ENCODE data around the gene CCSER1. TPM values are rescaled to one million over a fixed set of nuclear protein-coding genes. Genes with fewer than 3 reads are reported as not detected.

Gene CCSER1
- total RNA-seq, 2 experiments from 2014 or later: not detected

DNA sequence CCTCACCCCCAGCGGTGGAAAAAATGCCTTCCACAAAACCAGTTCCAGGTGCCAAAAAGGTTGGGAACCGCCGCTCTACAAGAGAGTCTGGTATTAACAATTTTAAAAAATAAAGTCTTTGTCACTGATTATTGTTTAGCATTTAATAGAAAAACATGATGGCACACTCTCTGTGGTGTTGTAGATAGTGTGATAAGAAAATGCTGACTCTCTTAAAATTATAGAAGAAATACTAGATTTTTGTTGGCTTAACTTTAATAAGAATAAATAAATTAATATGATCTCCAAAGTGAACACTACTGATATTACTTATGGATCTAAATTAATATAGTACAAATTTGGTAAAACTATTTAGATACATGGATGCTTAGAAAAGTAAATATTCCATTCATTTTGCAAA is 943.5 kb downstream of the CCSER1 start:
- no peaks in the 10 kb centered on the region for H3K36me3 ChIP-seq (ENCODE audit: insufficient read depth, low read length)
- no peaks in the 10 kb centered on the region for H3K4me1 ChIP-seq (ENCODE audit: insufficient read depth, low read length, poor library complexity, severe bottlenecking)
- H2AFZ ChIP-seq (ENCODE audit: low read length): no peak overlapping the region
- no peaks in the 10 kb centered on the region for H3K9me2 ChIP-seq (ENCODE audit: insufficient read depth, low read length)
- ChIA-PET POLR2A (no interaction called here), CTCF (ENCODE audit: unreplicated experiment) (no interaction called here)
- intact Hi-C loops (cut with micrococcal nuclease; ENCODE audit: unreplicated experiment): no loop called here
- H4K20me1 ChIP-seq (ENCODE audit: insufficient read depth, low read length): no peaks in the 10 kb centered on the region
- H3K9me3 ChIP-seq (ENCODE audit: low read length): no peaks in the 10 kb centered on the region
- BruUV-seq (replicated peaks): no TSS peak
- no peak overlapping the region for H3K4me3 ChIP-seq (ENCODE audit: low read depth, low read length, poor library complexity, severe bottlenecking)
- no peak for DNase-seq (ENCODE audit: low spot score)
- H3K4me2 ChIP-seq (ENCODE audit: low read length): no peak overlapping the region
- no peaks in the 10 kb centered on the region for H3K79me2 ChIP-seq (ENCODE audit: insufficient read depth, low read depth, low read length)
- TF ChIP-seq CTCF (conservative IDR thresholded peaks at IDR 0.05; ENCODE audit: low read length): no peak
- H3K27ac ChIP-seq (ENCODE audit: low read depth, low read length, poor library complexity, severe bottlenecking): no peak overlapping the region

GRCh38 chr4:91076147-91076546 is 949.0 kb downstream of the CCSER1 start:
- BruUV-seq (replicated peaks): no TSS peak
- Histone ChIP-seq H3K36me3 (ENCODE audit: insufficient read depth, low read length) (no peaks in the 10 kb centered on the region), H3K4me2 (ENCODE audit: low read length) (no peak overlapping the region), H3K4me1 (ENCODE audit: insufficient read depth, low read length, poor library complexity, severe bottlenecking) (no peaks in the 10 kb centered on the region), H3K9me3 (ENCODE audit: low read length) (no peaks in the 10 kb centered on the region), H3K27ac (ENCODE audit: low read depth, low read length, poor library complexity, severe bottlenecking) (no peak overlapping the region), H3K79me2 (ENCODE audit: insufficient read depth, low read depth, low read length) (no peaks in the 10 kb centered on the region), H4K20me1 (ENCODE audit: insufficient read depth, low read length) (no peaks in the 10 kb centered on the region), H3K4me3 (ENCODE audit: low read depth, low read length, poor library complexity, severe bottlenecking) (no peak overlapping the region), H2AFZ (ENCODE audit: low read length) (no peak overlapping the region), H3K9me2 (ENCODE audit: insufficient read depth, low read length) (no peaks in the 10 kb centered on the region)
- intact Hi-C loops (cut with micrococcal nuclease; ENCODE audit: unreplicated experiment): no loop called here
- POLR2A ChIA-PET: no interaction called here
- CTCF ChIA-PET (ENCODE audit: unreplicated experiment): no interaction called here
- TF ChIP-seq CTCF (conservative IDR thresholded peaks at IDR 0.05; ENCODE audit: low read length) (no peak), EZH2phosphoT487 (IDR thresholded peaks at IDR 0.05; ENCODE audit: borderline replicate concordance, low read depth, low read length) (no peak)
- no peak for DNase-seq (ENCODE audit: low spot score)

- intact Hi-C loops (cut with micrococcal nuclease; ENCODE audit: unreplicated experiment): no loop called here
- TF ChIP-seq EZH2phosphoT487 (IDR thresholded peaks at IDR 0.05; ENCODE audit: borderline replicate concordance, low read depth, low read length): no peak
- TF ChIP-seq CTCF (conservative IDR thresholded peaks at IDR 0.05; ENCODE audit: low read length): no peak
- no peaks in the 10 kb centered on the region for H3K36me3 ChIP-seq (ENCODE audit: insufficient read depth, low read length)
- H3K79me2 ChIP-seq (ENCODE audit: insufficient read depth, low read depth, low read length): no peaks in the 10 kb centered on the region
- no peaks in the 10 kb centered on the region for H3K9me2 ChIP-seq (ENCODE audit: insufficient read depth, low read length)
- no TSS peak for BruUV-seq (replicated peaks)
- no peak for DNase-seq (ENCODE audit: low spot score)
- no peak overlapping the region for H3K27ac ChIP-seq (ENCODE audit: low read depth, low read length, poor library complexity, severe bottlenecking)
- H3K9me3 ChIP-seq (ENCODE audit: low read length): no peaks in the 10 kb centered on the region
- H3K4me2 ChIP-seq (ENCODE audit: low read length): no peak overlapping the region
- POLR2A ChIA-PET: no interaction called here
- H4K20me1 ChIP-seq (ENCODE audit: insufficient read depth, low read length): no peaks in the 10 kb centered on the region
- no peak overlapping the region for H2AFZ ChIP-seq (ENCODE audit: low read length)
- no peak overlapping the region for H3K4me3 ChIP-seq (ENCODE audit: low read depth, low read length, poor library complexity, severe bottlenecking)
- no peaks in the 10 kb centered on the region for H3K4me1 ChIP-seq (ENCODE audit: insufficient read depth, low read length, poor library complexity, severe bottlenecking)
- CTCF ChIA-PET (ENCODE audit: unreplicated experiment): no interaction called here
These were observed 958.8 kb downstream of the CCSER1 start for GRCh38 chr4:91085961-91086360.
